ENCODE measurements around the gene FNBP1L.
"Not testable (repeated sequence)": the region's sequence is repeated elsewhere in the genome, so short reads cannot be mapped to it uniquely, and the experiment has no call there.

The FNBP1L gene

GRCh38 chr1:93459126-93459525, 11.2 kb downstream of the FNBP1L start:
- ChIA-PET CTCF (no interaction called here), POLR2A (no interaction called here)
- DNase-seq (ENCODE audit: low read depth, low spot score) = no peak
- no peak for TF ChIP-seq CTCF (IDR thresholded peaks at IDR 0.05; ENCODE audit: insufficient read depth, low read length, missing control alignments)
- no peak overlapping the region for H3K4me3 ChIP-seq (ENCODE audit: low read depth, low read length)

- no peak for DNase-seq (ENCODE audit: low read depth, low spot score)
- ChIA-PET CTCF (no interaction called here), POLR2A (no interaction called here)
Observed at GRCh38 chr1:93461236-93461635, 13.3 kb downstream of the FNBP1L start.

GRCh38 chr1:93463960-93464359, 16.0 kb downstream of the FNBP1L start:
- ChIA-PET POLR2A (no interaction called here), CTCF (no interaction called here)
- no peak overlapping the region for H3K4me3 ChIP-seq (ENCODE audit: low read depth, low read length)
- no peak for DNase-seq (ENCODE audit: low read depth, low spot score)
- TF ChIP-seq CTCF (IDR thresholded peaks at IDR 0.05; ENCODE audit: insufficient read depth, low read length, missing control alignments) = no peak

More at GRCh38 chr1:93461236-93461635, 13.3 kb downstream of the FNBP1L start:
- no peak for TF ChIP-seq CTCF (IDR thresholded peaks at IDR 0.05; ENCODE audit: insufficient read depth, low read length, missing control alignments)
- H3K4me3 ChIP-seq (ENCODE audit: low read depth, low read length) = no peak overlapping the region

- DNase-seq (ENCODE audit: low read depth, low spot score); POLR2A ChIA-PET; CTCF ChIA-PET; H3K4me3 ChIP-seq (ENCODE audit: low read depth, low read length): not testable (repeated sequence)
Observed at GRCh38 chr1:93465371-93466082, 17.6 kb downstream of the FNBP1L start.

- DNase-seq (ENCODE audit: low read depth, low spot score) = no peak
- ChIA-PET CTCF (no interaction called here), POLR2A (no interaction called here)
- H3K4me3 ChIP-seq (ENCODE audit: low read depth, low read length) = no peak overlapping the region
- no peak for TF ChIP-seq CTCF (IDR thresholded peaks at IDR 0.05; ENCODE audit: insufficient read depth, low read length, missing control alignments)
Observed at GRCh38 chr1:93467606-93468005, 19.7 kb downstream of the FNBP1L start.

GRCh38 chr1:93468662-93469061, 20.7 kb downstream of the FNBP1L start:
- POLR2A ChIA-PET = no interaction called here
- DNase-seq (ENCODE audit: low read depth, low spot score) = no peak
- no peak for TF ChIP-seq CTCF (IDR thresholded peaks at IDR 0.05; ENCODE audit: insufficient read depth, low read length, missing control alignments)
- CTCF ChIA-PET = no interaction called here
- no peak overlapping the region for H3K4me3 ChIP-seq (ENCODE audit: low read depth, low read length)

- CTCF ChIA-PET; DNase-seq (ENCODE audit: low read depth, low spot score); POLR2A ChIA-PET; H3K4me3 ChIP-seq (ENCODE audit: low read depth, low read length): not testable (repeated sequence)
Observed at GRCh38 chr1:93469223-93469622, 21.3 kb downstream of the FNBP1L start.
